WTC11 (cell line): Measurements from ENCODE around the gene IQCE. TPM values are rescaled to one million over a fixed set of nuclear protein-coding genes. Genes with fewer than 3 reads are reported as not detected.

ENCODE experiments used
- ATAC-seq: fragments of 200-7000 bp; cut with Tn5 transposase; 2 replicates; pipeline ENCODE4 v1.10.0; 2021; ENCODE audit warnings: mild to moderate bottlenecking, moderate library complexity
- CTCF ChIA-PET: fragments of 300-600 bp; sonication (Branson Sonifier 250); formaldehyde crosslinking; loops from one replicate; lab custom pipeline; 2021; ENCODE audit warnings: antibody characterized with exemption; lab: Charles Lee
- POLR2A ChIA-PET: fragments of 350-600 bp; sonication (Branson Sonifier 250); formaldehyde crosslinking; loops from one replicate; lab custom pipeline; 2021; ENCODE audit warnings: antibody characterized with exemption; lab: Charles Lee
- DNase-seq: peaks from one replicate; pipeline ENCODE4 v3.0.0; 2021; ENCODE audit warnings: low spot score
- H3K27ac Mint-ChIP-seq: 2 replicates; pipeline ENCODE4 v1.8.0; 2021; ENCODE audit warnings: mixed read lengths
- H3K27me3 Mint-ChIP-seq: 2 replicates; pipeline ENCODE4 v1.8.0; 2021; ENCODE audit warnings: low read depth, mild to moderate bottlenecking, moderate library complexity, mixed read lengths
- H3K36me3 Mint-ChIP-seq: 2 replicates; pipeline ENCODE4 v1.8.0; 2021; ENCODE audit warnings: mixed read lengths
- H3K4me1 Mint-ChIP-seq: 2 replicates; pipeline ENCODE4 v1.8.0; 2022; ENCODE audit warnings: mixed read lengths
- H3K4me3 Mint-ChIP-seq: 2 replicates; pipeline ENCODE4 v1.8.0; 2021; ENCODE audit warnings: mild to moderate bottlenecking, moderate library complexity, mixed read lengths
- H3K9me3 Mint-ChIP-seq: 2 replicates; pipeline ENCODE4 v1.8.0; 2021; ENCODE audit warnings: mixed read lengths
- AFF4 ChIP-seq: sonication (generic); formaldehyde crosslinking; IDR thresholded peaks from 2 replicates; pipeline ENCODE4 v1.8.1; 2023; ENCODE audit warnings: mild to moderate bottlenecking, missing genetic modification reagents, borderline replicate concordance
- ATF1 ChIP-seq: sonication (generic); formaldehyde crosslinking; IDR thresholded peaks from 2 replicates; pipeline ENCODE4 v1.8.1; 2023; ENCODE audit warnings: mild to moderate bottlenecking, moderate library complexity, missing genetic modification reagents
- ATF2 ChIP-seq: sonication (generic); formaldehyde crosslinking; IDR thresholded peaks from 2 replicates; pipeline ENCODE4 v1.8.1; 2022; ENCODE audit warnings: low read depth, missing genetic modification reagents, borderline replicate concordance
- CDX4 ChIP-seq: fragments of 250-450 bp; sonication (Bioruptor Pico); IDR thresholded peaks from 2 replicates; pipeline ENCODE4 v1.9.0; 2021; ENCODE audit warnings: moderate library complexity, mild to moderate bottlenecking, inconsistent platforms, borderline replicate concordance
- GABPB1 ChIP-seq: sonication (generic); formaldehyde crosslinking; IDR thresholded peaks from 2 replicates; pipeline ENCODE4 v1.8.1; 2023; ENCODE audit warnings: mild to moderate bottlenecking, missing genetic modification reagents
- IRF2 ChIP-seq: sonication (generic); formaldehyde crosslinking; IDR thresholded peaks from 2 replicates; pipeline ENCODE4 v1.8.0; 2022; ENCODE audit warnings: low read depth, missing genetic modification reagents, borderline replicate concordance
- MYBL2 ChIP-seq: sonication (generic); formaldehyde crosslinking; IDR thresholded peaks from 2 replicates; pipeline ENCODE4 v1.8.1; 2023; ENCODE audit warnings: mild to moderate bottlenecking, moderate library complexity, missing genetic modification reagents
- NR3C1 ChIP-seq: sonication (generic); formaldehyde crosslinking; conservative IDR thresholded peaks from 2 replicates; pipeline ENCODE4 v1.8.1; 2023; ENCODE audit warnings: low read depth, mild to moderate bottlenecking, missing genetic modification reagents
- RELA ChIP-seq: sonication (generic); formaldehyde crosslinking; IDR thresholded peaks from 2 replicates; pipeline ENCODE4 v1.8.1; 2022; ENCODE audit warnings: missing genetic modification reagents, mild to moderate bottlenecking, borderline replicate concordance
- ZNF232 ChIP-seq: sonication (generic); formaldehyde crosslinking; IDR thresholded peaks from 2 replicates; pipeline ENCODE4 v1.8.0; 2022; ENCODE audit warnings: mild to moderate bottlenecking, missing genetic modification reagents
- ZNF423 ChIP-seq: fragments of 250-450 bp; sonication (Bioruptor Pico); IDR thresholded peaks from 2 replicates; pipeline ENCODE4 v2.1.2; 2022; ENCODE audit warnings: mild to moderate bottlenecking, moderate library complexity
- total RNA-seq: library from RNA; stranded (reverse); gene quantifications from 3 replicates; pipeline ENCODE4 v1.2.3, GENCODE V29; 2021
- TF ChIP-seq, protein P1 (sequence below): fragments of 200-600 bp; IDR thresholded peaks from 2 replicates; pipeline ENCODE4 v1.8.0; 2022; ENCODE audit warnings: antibody characterized with exemption
- TF ChIP-seq, protein P2 (sequence below): sonication (generic); formaldehyde crosslinking; IDR thresholded peaks from 2 replicates; pipeline ENCODE4 v1.8.0; 2023; ENCODE audit warnings: missing genetic modification reagents
- TF ChIP-seq, protein P3 (sequence below): sonication (generic); formaldehyde crosslinking; IDR thresholded peaks from 2 replicates; pipeline ENCODE4 v1.8.1; 2023; ENCODE audit warnings: mild to moderate bottlenecking, missing genetic modification reagents, moderate library complexity
- TF ChIP-seq, protein P4 (sequence below): sonication (generic); formaldehyde crosslinking; IDR thresholded peaks from 2 replicates; pipeline ENCODE4 v1.8.1; 2022; ENCODE audit warnings: low read depth, mild to moderate bottlenecking, moderate library complexity, missing genetic modification reagents, borderline replicate concordance
- TF ChIP-seq, protein P5 (sequence below): sonication (generic); formaldehyde crosslinking; conservative IDR thresholded peaks from 2 replicates; pipeline ENCODE4 v1.8.1; 2023; ENCODE audit warnings: mild to moderate bottlenecking, low read depth, missing genetic modification reagents, moderate library complexity
- TF ChIP-seq, protein P6 (sequence below): fragments of 250-450 bp; sonication (Bioruptor Pico); IDR thresholded peaks from 2 replicates; pipeline ENCODE4 v2.1.2; 2022; ENCODE audit warnings: mild to moderate bottlenecking, moderate library complexity

The IQCE gene
- total RNA-seq, 1 experiment from 2014 or later = 4.4 TPM

- Mint-ChIP-seq H3K9me3 (no peaks in the 10 kb centered on the region), H3K4me3 (no peak overlapping the region), H3K36me3 (no peaks in the 10 kb centered on the region), H3K27me3 (peaks cover 17% of the 10 kb centered on the region), H3K27ac (no peak overlapping the region), H3K4me1 (peaks cover 25% of the 10 kb centered on the region)
- ATAC-seq = no peak
- CTCF ChIA-PET = interaction anchor here (1.4 kb wide), 1 partner anchor 47 kb away, joined by 5 read pairs; no protein-coding TSS in a partner anchor
- POLR2A ChIA-PET = no interaction called here
- no peak for DNase-seq
- no peak for TF ChIP-seq ATF2
- TF ChIP-seq CDX4 (CRISPR knock-in tag) = no peak
These were observed 43.2 kb upstream of the IQCE start for GRCh38 chr7:2515424-2516193.

GRCh38 chr7:2516194-2516555 is 42.6 kb upstream of the IQCE start:
- H3K27me3 Mint-ChIP-seq = peaks cover 19% of the 10 kb centered on the region
- POLR2A ChIA-PET = no interaction called here
- no peak for ATAC-seq
- H3K27ac Mint-ChIP-seq = no peak overlapping the region
- H3K4me3 Mint-ChIP-seq = no peak overlapping the region
- TF ChIP-seq NR3C1 (CRISPR knock-in tag) (no peak), ATF1 (CRISPR knock-in tag) (no peak), GABPB1 (no peak), ZNF423 (no peak), ZNF232 (CRISPR knock-in tag) (no peak), AFF4 (CRISPR knock-in tag) (no peak), IRF2 (no peak), RELA (CRISPR knock-in tag) (no peak), MYBL2 (CRISPR knock-in tag) (no peak)
- TF ChIP-seq, protein P1, sequence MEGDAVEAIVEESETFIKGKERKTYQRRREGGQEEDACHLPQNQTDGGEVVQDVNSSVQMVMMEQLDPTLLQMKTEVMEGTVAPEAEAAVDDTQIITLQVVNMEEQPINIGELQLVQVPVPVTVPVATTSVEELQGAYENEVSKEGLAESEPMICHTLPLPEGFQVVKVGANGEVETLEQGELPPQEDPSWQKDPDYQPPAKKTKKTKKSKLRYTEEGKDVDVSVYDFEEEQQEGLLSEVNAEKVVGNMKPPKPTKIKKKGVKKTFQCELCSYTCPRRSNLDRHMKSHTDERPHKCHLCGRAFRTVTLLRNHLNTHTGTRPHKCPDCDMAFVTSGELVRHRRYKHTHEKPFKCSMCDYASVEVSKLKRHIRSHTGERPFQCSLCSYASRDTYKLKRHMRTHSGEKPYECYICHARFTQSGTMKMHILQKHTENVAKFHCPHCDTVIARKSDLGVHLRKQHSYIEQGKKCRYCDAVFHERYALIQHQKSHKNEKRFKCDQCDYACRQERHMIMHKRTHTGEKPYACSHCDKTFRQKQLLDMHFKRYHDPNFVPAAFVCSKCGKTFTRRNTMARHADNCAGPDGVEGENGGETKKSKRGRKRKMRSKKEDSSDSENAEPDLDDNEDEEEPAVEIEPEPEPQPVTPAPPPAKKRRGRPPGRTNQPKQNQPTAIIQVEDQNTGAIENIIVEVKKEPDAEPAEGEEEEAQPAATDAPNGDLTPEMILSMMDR = no peak
- TF ChIP-seq, protein P2, sequence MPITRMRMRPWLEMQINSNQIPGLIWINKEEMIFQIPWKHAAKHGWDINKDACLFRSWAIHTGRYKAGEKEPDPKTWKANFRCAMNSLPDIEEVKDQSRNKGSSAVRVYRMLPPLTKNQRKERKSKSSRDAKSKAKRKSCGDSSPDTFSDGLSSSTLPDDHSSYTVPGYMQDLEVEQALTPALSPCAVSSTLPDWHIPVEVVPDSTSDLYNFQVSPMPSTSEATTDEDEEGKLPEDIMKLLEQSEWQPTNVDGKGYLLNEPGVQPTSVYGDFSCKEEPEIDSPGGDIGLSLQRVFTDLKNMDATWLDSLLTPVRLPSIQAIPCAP (CRISPR knock-in tag) = no peak
- TF ChIP-seq, protein P3, sequence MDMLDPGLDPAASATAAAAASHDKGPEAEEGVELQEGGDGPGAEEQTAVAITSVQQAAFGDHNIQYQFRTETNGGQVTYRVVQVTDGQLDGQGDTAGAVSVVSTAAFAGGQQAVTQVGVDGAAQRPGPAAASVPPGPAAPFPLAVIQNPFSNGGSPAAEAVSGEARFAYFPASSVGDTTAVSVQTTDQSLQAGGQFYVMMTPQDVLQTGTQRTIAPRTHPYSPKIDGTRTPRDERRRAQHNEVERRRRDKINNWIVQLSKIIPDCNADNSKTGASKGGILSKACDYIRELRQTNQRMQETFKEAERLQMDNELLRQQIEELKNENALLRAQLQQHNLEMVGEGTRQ = no peak
- TF ChIP-seq, protein P4, sequence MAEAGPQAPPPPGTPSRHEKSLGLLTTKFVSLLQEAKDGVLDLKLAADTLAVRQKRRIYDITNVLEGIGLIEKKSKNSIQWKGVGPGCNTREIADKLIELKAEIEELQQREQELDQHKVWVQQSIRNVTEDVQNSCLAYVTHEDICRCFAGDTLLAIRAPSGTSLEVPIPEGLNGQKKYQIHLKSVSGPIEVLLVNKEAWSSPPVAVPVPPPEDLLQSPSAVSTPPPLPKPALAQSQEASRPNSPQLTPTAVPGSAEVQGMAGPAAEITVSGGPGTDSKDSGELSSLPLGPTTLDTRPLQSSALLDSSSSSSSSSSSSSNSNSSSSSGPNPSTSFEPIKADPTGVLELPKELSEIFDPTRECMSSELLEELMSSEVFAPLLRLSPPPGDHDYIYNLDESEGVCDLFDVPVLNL (CRISPR knock-in tag) = no peak
- TF ChIP-seq, protein P5, sequence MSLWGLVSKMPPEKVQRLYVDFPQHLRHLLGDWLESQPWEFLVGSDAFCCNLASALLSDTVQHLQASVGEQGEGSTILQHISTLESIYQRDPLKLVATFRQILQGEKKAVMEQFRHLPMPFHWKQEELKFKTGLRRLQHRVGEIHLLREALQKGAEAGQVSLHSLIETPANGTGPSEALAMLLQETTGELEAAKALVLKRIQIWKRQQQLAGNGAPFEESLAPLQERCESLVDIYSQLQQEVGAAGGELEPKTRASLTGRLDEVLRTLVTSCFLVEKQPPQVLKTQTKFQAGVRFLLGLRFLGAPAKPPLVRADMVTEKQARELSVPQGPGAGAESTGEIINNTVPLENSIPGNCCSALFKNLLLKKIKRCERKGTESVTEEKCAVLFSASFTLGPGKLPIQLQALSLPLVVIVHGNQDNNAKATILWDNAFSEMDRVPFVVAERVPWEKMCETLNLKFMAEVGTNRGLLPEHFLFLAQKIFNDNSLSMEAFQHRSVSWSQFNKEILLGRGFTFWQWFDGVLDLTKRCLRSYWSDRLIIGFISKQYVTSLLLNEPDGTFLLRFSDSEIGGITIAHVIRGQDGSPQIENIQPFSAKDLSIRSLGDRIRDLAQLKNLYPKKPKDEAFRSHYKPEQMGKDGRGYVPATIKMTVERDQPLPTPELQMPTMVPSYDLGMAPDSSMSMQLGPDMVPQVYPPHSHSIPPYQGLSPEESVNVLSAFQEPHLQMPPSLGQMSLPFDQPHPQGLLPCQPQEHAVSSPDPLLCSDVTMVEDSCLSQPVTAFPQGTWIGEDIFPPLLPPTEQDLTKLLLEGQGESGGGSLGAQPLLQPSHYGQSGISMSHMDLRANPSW = no peak
- TF ChIP-seq, protein P6, sequence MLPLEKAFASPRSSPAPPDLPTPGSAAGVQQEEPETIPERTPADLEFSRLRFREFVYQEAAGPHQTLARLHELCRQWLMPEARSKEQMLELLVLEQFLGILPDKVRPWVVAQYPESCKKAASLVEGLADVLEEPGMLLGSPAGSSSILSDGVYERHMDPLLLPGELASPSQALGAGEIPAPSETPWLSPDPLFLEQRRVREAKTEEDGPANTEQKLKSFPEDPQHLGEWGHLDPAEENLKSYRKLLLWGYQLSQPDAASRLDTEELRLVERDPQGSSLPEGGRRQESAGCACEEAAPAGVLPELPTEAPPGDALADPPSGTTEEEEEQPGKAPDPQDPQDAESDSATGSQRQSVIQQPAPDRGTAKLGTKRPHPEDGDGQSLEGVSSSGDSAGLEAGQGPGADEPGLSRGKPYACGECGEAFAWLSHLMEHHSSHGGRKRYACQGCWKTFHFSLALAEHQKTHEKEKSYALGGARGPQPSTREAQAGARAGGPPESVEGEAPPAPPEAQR (CRISPR knock-in tag) = no peak
- TF ChIP-seq, all 79 proteins: peak for 0
- no peak for DNase-seq
- CTCF ChIA-PET = interaction anchor here (0.9 to 1.9 kb wide), 6 partner anchors 18 to 93 kb away, joined by 3 to 8 read pairs (median 4); no protein-coding TSS in a partner anchor
- no peaks in the 10 kb centered on the region for H3K9me3 Mint-ChIP-seq
- H3K36me3 Mint-ChIP-seq = no peaks in the 10 kb centered on the region
- peaks cover 28% of the 10 kb centered on the region for H3K4me1 Mint-ChIP-seq
